HL-60 (cell line): ENCODE results near the gene BCAS4.

Source experiments
- DNase-seq, 2 experiments: peaks; one replicate each; pipeline ENCODE4 v3.0.0-alpha.2; 2010 to 2020; ENCODE audit warnings: low read depth in 1 of 2, low spot score in 1 of 2
- H3K27ac ChIP-seq: fragments of 250-450 bp; sonication (Bioruptor Pico); replicated peaks from 2 replicates; pipeline ENCODE4 v1.5.1; 2020; ENCODE audit warnings: mild to moderate bottlenecking, moderate library complexity
- H3K27me3 ChIP-seq: fragments of 250-450 bp; sonication (Bioruptor Pico); 2 replicates; pipeline ENCODE4 v1.5.1; 2021; ENCODE audit warnings: mild to moderate bottlenecking, moderate library complexity; ENCODE audit not compliant: insufficient read depth, poor library complexity, severe bottlenecking
- H3K4me3 ChIP-seq: replicated peaks from 2 replicates; pipeline ENCODE4 v1.5.1; 2011; ENCODE audit warnings: mild to moderate bottlenecking, control low read depth, low read length; ENCODE audit not compliant: insufficient read depth
- GABPA ChIP-seq: IDR thresholded peaks from 2 replicates; pipeline ENCODE4 v1.6.1; 2012; ENCODE audit warnings: low read depth
- POLR2AphosphoS5 ChIP-seq: IDR thresholded peaks from 2 replicates; pipeline ENCODE4 v1.6.1; 2012; ENCODE audit warnings: low read depth
- SPI1 ChIP-seq: IDR thresholded peaks from 2 replicates; pipeline ENCODE4 v1.6.1; 2012; ENCODE audit warnings: low read depth, mild to moderate bottlenecking, borderline replicate concordance
- TF ChIP-seq, protein P1 (sequence below): IDR thresholded peaks from one replicate; pipeline ENCODE4 v1.5.1; 2011; ENCODE audit warnings: low read length, control low read depth, inconsistent platforms; ENCODE audit not compliant: insufficient read depth
- TF ChIP-seq, protein P2 (sequence below): IDR thresholded peaks from 2 replicates; pipeline ENCODE4 v1.6.1; 2012; ENCODE audit warnings: low read depth; ENCODE audit not compliant: insufficient replicate concordance

Gene BCAS4

DNA sequence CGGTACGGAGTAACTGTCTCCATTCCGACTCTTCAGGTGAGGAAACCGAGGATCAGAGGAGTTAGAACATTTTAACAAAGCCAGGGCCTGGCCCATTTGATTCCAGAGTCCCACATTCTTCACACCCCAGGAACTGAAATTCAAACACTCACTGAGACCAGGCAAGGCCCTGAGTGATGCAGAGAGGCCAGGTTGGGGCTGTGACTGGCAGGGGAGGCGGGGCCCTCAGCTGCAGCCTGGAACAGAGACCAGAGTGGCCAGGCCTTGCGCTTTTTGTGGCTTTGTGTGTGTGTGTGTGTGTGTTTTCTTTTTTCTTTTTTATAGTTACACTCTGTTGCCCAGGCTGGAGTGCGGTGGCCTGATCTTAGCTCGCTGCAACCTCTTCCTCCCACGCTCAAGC is 57.2 kb downstream of the BCAS4 start:
- H3K27me3 ChIP-seq: no peaks in the 10 kb centered on the region
- TF ChIP-seq POLR2AphosphoS5 (no peak), GABPA (no peak), SPI1 (no peak)
- TF ChIP-seq, protein P1, sequence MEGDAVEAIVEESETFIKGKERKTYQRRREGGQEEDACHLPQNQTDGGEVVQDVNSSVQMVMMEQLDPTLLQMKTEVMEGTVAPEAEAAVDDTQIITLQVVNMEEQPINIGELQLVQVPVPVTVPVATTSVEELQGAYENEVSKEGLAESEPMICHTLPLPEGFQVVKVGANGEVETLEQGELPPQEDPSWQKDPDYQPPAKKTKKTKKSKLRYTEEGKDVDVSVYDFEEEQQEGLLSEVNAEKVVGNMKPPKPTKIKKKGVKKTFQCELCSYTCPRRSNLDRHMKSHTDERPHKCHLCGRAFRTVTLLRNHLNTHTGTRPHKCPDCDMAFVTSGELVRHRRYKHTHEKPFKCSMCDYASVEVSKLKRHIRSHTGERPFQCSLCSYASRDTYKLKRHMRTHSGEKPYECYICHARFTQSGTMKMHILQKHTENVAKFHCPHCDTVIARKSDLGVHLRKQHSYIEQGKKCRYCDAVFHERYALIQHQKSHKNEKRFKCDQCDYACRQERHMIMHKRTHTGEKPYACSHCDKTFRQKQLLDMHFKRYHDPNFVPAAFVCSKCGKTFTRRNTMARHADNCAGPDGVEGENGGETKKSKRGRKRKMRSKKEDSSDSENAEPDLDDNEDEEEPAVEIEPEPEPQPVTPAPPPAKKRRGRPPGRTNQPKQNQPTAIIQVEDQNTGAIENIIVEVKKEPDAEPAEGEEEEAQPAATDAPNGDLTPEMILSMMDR: no peak
- TF ChIP-seq, protein P2, sequence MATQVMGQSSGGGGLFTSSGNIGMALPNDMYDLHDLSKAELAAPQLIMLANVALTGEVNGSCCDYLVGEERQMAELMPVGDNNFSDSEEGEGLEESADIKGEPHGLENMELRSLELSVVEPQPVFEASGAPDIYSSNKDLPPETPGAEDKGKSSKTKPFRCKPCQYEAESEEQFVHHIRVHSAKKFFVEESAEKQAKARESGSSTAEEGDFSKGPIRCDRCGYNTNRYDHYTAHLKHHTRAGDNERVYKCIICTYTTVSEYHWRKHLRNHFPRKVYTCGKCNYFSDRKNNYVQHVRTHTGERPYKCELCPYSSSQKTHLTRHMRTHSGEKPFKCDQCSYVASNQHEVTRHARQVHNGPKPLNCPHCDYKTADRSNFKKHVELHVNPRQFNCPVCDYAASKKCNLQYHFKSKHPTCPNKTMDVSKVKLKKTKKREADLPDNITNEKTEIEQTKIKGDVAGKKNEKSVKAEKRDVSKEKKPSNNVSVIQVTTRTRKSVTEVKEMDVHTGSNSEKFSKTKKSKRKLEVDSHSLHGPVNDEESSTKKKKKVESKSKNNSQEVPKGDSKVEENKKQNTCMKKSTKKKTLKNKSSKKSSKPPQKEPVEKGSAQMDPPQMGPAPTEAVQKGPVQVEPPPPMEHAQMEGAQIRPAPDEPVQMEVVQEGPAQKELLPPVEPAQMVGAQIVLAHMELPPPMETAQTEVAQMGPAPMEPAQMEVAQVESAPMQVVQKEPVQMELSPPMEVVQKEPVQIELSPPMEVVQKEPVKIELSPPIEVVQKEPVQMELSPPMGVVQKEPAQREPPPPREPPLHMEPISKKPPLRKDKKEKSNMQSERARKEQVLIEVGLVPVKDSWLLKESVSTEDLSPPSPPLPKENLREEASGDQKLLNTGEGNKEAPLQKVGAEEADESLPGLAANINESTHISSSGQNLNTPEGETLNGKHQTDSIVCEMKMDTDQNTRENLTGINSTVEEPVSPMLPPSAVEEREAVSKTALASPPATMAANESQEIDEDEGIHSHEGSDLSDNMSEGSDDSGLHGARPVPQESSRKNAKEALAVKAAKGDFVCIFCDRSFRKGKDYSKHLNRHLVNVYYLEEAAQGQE: no peak
- no peak overlapping the region for H3K27ac ChIP-seq
- no peak for DNase-seq
- no peak overlapping the region for H3K4me3 ChIP-seq

DNA sequence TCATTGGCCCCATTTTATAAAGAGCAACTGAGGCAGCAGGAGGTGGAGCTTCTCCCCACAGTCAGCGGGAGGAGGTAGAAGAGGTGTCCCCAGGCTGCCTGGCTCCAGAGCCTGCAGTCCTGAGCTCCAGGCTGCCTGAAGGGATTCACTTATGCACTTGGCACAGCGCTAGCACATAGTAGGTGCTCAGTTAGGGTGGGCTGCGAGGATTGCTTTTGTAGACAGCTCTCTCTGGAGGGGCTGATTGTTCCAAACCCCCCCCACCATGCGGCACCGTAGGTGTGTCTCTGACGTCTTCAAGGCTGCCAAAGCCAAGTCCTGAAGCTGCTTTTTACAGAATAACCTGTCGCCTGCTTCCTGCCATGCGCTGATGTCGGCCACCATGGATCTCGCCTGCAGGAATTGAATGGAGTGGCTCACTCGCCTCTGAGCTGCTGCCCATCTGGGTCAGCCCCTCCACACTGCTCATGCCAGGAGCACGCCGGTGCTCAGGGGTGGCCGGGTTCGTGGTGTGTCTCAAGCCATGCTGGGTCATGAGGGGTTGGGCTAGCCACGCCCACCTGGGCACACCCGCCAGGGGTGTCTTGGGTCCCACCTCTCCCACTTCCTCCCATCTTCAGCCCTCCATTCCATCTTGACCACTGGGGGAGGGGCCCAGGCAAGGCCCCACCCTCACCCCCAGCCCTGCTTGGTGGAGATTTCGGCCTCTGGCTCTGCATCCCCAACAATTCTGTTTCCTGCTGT is 59.8 kb downstream of the BCAS4 start:
- Histone ChIP-seq H3K4me3 (no peak overlapping the region), H3K27me3 (no peaks in the 10 kb centered on the region), H3K27ac (no peak overlapping the region)
- TF ChIP-seq SPI1: no peak
- TF ChIP-seq, protein P1: no peak
- TF ChIP-seq POLR2AphosphoS5: no peak
- TF ChIP-seq GABPA: no peak
- TF ChIP-seq, protein P2: no peak
- no peak for DNase-seq

DNA sequence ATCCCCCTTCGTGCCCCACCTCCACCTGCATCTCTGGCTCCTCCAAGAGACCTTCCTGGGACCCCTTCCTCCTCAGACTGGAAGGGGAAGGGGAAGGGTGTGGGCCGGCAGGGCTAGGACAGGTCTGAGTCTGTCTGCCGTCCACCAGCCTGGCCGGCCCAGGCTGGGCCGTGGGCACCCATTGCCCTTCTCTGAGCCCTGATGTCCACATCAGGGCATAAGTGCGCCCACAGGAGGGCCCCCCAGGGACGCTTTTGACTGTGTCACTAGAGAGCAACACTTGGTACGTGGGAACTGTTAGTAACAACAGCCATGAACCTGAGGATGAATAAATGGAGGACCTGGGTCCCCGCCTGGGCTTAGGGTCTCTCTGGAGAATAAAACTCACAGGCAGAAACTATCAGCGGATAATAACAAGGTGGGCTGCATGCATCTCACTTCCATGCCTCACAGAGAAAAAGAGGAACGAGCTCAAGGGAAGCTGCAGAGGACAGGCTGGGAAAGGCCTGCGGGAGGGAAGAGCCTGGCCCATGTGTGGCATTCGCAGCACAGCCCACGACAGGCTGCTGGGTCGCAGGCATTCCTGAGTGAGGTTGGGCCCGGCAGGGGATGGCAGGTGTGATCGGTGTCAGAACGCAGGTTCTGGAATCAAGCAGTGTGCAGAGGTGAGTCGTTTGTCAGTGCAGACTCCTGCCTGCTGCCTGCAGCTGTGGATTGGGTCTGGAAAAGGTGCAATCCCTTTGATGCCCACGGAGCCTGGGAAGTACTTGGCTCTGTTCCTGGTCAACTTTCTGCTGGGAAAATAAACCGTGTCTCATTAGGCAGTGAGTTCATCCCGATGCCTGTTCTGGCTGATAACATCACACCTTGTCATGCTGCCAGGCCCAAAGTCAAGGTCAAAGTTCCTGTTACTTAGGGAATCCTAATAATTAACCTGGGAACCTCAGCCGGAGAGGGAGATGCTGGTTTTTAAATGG is 60.9 kb downstream of the BCAS4 start:
- H3K27me3 ChIP-seq: no peaks in the 10 kb centered on the region
- no peak for TF ChIP-seq GABPA
- TF ChIP-seq, protein P2: no peak
- TF ChIP-seq, protein P1: no peak
- TF ChIP-seq SPI1: no peak
- no peak for TF ChIP-seq POLR2AphosphoS5
- no peak for DNase-seq
- no peak overlapping the region for H3K27ac ChIP-seq
- H3K4me3 ChIP-seq: no peak overlapping the region
